ENCODE results near the gene CFD.
A peak's percentile ranks its signal among the peaks of the same experiment; 100 is the strongest.
"Not testable (repeated sequence)": the region's sequence is repeated elsewhere in the genome, so short reads cannot be mapped to it uniquely, and the experiment has no call there.

Gene CFD

DNA sequence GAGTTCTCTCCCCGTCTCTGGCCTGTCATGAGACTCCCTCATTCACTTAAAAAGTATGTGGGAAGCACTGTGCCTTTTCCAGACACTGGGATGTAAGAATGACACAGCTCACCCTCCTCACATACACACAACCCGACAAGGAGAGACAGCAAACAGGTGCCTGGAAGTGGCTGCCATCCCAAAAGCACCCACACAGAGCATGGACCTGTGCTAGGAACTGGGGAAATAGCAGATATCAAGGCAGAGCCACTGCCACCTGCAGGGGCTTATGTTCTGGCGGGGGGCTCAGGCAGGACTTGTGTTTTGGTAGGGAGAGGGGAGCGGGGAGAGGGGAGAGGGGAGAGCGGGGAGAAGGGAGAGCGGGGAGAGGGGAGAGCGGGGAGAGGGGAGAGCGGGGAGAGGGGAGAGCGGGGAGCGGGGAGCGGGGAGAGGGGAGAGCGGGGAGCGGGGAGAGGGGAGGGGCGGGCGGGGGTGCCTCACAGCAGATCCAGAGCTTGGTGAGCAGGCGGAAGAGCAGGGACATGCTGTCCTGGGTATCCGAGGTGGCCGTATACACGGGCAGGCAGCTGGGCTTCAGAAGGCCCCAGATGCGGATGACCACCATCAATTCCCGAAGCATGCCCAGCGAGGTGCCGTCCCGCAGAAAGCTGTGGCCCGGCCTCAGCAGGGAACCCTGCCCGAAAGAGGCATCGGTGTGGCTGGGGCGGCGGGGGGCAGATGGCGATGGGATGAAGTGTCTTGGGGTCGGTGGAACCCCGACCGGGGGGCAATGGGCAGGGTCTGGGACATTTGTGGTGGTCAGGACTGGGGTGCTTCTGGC lies 12.2 kb downstream of the CFD start:
- DNase-seq (ENCODE audit: low spot score), result no peak

DNA sequence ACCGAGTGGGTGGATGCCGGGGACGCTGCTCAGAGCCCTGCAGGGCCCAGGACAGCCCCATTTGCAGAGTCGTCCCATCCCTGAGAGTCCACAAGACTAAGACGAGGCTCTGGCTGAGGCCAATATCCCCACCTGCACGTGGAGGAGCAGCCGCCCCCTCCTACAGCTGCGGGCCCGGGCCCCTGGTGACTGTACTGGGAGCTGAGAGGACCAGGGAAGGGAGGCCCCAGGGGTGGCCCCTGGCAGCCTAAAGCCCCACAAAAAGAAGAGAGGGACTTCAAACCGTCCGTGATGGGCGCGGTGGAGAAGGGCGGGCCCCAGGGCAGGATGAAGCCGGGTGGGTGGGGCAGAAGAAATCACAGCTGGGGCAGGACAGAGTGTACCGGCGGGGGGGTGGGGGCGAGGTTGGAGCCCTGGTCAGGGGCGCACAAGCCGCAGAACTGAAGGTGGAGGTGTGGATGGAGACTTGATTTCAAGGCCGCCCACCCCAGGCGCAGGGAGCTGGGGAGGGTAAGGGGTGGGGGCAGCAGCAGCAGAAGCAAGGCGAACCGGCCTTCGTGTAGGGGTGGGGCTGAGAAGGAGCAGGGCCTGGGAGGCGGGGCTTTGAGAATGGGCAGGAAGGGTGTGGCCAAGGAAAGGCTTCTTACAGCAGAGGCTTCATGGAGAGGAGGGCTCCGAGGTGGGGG lies 12.9 kb downstream of the CFD start:
- peak; percentile 84 for DNase-seq (ENCODE audit: low spot score)

DNA sequence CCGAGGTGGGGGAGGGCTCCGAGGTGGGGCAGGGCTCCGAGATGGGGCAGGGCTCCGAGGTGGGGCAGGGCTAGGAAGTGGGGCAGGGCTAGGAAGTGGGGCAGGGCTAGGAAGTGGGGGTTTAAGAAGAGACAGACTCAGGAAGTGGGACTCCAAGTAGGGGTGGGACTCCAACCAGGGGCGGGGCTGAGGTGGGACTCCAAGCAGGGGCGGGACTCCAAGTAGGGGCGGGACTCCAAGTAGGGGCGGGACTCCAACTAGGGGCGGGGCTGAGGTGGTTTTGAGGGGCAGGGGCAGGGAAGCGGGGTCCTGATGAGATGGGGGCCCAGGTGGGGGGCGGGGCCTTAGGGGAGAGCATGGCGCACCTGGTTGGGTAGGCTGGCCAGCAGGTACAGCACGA lies 13.6 kb downstream of the CFD start:
- peak; percentile 88 for DNase-seq (ENCODE audit: low spot score)

DNA sequence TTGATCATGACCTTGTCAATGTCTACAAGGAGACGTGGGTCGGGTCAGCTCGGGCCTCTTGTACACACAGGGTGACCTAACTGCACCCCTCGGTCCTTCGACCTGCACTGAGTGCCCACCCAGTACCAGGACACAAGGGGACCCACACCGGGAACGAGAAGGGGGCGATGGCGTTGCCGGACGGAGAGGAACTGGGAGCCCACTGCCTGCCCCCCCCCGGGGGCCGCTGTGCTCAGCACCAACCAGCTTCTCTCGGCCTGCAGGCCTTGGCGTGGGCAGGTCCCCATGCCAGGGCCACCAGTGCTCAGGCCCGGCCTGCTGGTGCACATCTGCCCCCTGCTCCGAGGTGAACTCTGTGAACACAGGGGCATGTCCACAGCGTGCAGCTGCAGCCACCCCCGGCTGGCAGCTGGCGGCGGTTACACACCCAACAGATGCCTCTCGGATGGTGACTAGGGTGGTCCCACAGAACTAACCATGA lies 14.1 kb downstream of the CFD start:
- DNase-seq (ENCODE audit: low spot score), result no peak

DNA sequence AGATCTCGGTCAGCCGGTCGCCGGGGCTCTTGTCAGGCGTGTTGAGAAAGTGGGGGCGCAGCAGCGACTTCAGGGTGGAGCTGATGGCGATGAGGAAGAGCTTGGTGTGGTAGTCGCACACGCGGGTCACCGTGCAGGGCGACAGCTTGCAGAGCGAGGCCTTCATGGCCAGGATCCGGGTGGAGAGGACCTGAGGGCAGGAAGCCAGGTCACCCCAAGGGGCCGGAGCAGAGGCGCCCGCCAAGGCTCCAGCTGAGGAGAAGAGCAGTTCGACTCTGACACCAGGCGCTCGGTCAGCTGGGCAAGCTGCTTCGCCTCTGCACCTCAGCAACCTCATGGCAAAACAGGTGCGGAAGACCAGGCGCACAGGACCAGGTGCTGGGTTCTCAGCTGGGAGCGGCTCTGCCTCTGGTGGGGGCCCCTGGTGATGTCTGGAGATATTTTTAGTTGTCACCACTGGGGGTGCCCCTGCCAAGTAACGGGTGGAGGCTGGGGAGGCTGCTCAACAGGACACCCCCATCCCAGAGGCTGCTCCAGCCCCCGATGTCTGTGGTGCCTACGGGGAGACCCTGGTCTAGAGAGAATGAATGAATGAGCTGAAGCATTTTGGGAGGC lies 15.9 kb downstream of the CFD start:
- no peak for DNase-seq (ENCODE audit: low spot score)

DNA sequence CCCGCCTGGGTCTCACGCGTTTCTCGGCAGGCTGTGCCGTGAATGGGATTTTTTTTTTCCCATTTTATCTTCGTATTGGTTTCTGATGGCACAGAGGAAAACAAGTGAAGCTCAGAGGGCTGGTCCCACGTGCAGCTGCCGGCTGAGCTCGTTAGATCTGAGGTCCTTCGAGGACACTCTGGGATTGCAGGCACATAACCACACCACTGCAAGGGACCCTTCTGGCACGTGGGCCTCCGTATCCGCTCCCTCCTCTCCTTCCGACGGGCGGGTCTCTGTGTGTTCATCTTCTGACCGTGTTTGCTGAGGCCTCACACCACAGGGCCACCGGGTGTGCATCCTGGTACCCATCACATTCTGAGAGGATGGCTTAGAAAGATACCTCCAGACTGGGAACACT lies 16.6 kb downstream of the CFD start:
- no peak for DNase-seq (ENCODE audit: low spot score)

DNA sequence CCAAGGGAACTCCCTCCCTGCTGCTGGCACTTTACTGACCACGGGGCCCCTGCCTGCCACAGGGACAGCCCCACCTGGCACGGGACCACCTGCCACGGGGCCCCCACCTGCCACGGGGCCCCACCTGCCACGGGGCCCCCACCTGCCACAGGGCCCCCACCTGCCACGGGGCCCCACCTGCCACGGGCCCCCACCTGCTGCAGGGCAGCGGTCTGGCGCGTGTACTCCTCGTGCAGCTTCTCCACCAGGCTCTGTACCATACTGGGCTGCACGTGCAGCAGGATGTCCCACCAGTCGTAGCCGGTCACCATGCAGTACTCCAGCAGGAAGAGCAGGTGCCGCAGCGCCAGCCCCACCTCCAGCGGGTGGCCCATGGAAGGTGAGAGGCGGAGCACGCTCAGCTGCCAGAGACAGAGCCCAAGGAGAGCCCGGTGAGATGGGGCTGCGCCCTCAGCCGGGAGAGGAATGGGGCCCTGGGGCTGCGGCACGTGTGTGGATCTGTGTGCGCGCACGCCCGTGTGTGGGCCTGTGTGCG lies 17.4 kb downstream of the CFD start:
- DNase-seq (ENCODE audit: low spot score), result no peak

DNA sequence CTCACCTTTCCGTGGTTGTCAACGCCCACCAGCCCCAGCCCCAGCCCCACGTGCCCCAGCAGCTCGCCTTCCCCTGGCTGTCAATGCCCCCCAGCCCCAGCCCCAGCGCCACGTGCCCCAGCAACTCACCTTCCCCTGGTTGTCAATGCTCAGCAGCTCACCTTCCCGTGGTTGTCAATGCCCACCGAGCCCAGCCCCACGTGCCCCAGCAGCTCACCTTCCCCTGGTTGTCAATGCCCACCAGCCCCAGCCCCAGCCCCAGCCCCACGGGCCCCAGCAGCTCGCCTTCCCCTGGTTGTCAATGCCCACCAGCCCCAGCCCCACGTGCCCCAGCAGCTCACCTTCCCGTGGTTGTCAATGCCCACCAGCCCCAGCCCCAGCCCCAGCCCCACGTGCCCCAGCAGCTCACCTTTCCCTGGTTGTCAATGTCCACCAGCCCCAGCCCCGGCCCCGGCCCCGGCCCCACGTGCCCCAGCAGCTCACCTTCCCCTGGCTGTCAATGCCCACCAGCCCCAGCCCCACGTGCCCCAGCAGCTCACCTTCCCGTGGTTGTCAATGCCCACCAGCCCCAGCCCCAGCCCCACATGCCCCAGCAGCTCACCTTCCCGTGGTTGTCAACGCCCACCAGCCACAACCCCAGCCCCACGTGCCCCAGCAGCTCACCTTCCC lies 18.7 kb downstream of the CFD start:
- not testable (repeated sequence) for DNase-seq (ENCODE audit: low spot score)

DNA sequence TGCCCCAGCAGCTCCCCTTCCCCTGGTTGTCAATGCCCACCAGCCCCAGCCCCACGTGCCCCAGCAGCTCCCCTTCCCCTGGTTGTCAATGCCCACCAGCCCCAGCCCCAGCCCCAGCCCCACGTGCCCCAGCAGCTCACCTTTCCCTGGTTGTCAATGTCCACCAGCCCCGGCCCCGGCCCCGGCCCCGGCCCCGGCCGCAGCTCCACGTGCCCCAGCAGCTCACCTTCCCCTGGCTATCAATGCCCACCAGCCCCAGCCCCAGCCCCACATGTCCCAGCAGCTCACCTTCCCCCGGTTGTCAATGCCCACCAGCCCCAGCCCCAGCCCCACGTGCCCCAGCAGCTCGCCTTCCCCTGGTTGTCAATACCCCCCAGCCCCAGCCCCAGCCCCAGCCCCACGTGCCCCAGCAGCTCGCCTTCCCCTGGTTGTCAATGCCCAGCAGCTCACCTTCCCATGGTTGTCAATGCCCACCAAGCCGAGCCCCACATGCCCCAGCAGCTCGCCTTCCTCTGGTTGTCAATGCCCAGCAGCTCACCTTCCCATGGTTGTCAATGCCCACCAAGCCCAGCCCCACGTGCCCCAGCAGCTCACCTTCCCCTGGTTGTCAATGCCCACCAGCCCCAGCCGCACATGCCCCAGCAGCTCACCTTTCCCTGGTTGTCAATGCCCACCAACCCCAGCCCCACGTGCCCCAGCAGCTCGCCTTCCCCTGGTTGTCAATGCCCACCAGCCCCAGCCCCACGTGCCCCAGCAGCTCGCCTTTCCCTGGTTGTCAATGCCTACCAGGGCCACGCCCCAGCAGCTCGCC lies 19.5 kb downstream of the CFD start:
- DNase-seq (ENCODE audit: low spot score), result not testable (repeated sequence)

DNA sequence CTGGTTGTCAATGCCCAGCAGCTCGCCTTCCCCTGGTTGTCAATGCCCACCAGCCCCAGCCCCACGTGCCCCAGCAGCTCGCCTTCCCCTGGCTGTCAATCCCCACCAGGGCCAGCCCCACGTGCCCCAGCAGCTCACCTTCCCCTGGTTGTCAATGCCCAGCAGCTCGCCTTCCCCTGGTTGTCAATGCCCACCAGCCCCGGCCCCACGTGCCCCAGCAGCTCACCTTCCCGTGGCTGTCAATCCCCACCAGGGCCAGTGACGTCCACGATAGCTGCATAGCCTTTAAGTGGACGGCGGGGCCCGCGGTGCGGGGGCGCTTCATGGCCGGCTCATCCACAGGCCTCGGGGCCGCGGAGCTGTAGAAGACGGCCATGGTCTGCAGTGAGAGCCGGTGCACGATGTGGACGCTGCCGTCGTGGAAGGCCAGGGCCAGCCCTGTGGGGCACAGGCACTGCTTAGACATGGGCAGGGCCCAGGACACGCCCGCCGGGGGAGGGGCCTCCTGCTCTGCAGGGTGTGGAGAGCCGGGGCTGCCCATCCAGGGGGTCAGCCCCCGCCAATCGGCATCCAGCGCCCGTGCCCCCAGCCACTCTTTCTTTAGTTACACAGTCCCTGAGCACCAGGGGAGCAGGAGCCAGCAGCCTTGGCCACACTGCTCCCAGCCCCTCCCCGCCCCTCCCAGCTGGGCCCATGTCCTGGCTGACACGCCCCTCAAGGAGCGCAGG lies 20.4 kb downstream of the CFD start:
- DNase-seq (ENCODE audit: low spot score), result no peak

DNA sequence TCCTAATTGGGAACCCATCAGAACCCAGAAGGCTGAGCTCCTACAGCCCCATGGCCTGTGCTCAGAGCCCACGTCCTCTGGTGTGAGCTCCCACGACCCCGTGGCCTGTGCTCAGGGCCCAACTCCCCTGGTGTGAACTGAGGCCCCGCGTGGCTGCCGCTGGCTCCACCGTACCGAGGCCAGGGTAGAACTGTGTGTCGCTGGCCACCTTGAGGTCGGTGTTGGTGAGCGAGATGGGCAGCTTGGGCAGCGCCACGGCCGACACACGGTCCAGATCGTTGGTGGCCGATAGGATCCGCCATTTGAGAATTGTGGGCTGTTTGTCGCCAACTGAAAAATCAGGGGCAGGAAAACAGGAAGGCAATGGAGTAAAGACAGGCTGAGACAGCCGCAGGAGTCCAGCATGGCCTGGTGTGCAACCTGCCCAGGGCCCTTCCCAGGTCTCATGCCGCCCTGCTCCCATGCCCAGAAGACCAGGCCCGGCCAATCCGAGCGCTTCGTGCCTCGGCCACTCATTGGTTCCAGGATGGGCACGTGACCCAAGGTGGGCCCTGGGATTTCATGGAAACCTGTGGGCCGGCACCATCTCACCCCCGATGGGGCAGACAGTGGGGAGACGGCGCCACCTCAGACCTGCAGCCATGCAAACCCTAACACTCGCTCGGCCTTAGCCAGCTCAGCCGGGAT lies 22.1 kb downstream of the CFD start:
- no peak for DNase-seq (ENCODE audit: low spot score)

DNA sequence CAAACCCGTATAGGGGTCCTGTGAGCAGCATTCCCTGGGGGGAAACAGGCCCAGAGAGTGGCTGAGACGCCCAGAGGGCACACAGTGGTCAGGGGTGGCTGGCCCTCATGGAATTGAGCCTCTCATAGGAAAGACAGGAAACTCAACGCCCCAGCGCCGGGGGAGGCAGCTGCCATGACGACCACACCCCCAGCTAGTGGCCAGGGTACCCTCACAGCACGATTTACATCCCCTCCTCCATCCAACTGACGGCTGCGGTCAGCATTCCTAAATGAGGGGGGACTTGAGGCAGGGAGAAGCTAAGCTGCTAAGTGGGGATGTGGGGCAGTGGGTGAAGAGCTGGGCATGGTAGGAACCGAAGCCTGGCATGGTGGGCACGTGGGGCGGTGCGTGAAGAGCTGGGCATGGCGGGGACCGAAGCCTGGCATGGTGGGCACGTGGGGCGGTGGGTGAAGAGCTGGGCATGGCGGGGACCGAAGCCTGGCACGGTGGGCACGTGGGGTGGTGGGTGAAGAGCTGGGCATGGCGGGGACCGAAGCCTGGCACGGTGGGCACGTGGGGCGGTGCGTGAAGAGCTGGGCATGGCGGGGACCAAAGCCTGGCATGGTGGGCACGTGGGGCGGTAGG lies 23.5 kb downstream of the CFD start:
- no peak for DNase-seq (ENCODE audit: low spot score)

DNA sequence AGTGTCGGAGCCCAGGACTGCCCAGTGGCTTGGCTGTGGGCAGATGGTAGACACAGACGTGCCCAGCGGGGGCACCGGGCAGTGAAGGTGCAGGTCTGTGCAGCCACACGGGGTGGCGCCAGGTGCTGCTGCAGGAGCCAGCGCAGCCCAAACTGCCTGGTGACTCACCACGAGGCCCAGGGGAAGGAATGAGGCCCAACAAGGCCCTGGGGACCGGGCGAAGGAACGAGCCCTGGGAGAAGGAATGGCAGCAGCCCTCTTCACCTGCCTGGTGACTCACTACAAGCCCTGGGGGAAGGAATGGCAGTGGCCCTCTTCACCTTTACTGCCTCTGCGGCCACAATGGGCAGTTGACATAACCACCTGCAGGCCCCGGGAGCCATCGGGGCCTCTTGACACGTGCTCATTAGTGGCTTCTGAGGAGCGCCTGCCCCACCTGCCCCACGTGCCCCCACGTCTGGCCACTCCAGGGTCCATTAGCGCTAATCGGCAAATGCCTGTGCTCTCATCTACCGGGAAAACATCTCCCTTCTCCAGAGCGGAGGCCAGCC lies 24.3 kb downstream of the CFD start:
- no peak for DNase-seq (ENCODE audit: low spot score)

DNA sequence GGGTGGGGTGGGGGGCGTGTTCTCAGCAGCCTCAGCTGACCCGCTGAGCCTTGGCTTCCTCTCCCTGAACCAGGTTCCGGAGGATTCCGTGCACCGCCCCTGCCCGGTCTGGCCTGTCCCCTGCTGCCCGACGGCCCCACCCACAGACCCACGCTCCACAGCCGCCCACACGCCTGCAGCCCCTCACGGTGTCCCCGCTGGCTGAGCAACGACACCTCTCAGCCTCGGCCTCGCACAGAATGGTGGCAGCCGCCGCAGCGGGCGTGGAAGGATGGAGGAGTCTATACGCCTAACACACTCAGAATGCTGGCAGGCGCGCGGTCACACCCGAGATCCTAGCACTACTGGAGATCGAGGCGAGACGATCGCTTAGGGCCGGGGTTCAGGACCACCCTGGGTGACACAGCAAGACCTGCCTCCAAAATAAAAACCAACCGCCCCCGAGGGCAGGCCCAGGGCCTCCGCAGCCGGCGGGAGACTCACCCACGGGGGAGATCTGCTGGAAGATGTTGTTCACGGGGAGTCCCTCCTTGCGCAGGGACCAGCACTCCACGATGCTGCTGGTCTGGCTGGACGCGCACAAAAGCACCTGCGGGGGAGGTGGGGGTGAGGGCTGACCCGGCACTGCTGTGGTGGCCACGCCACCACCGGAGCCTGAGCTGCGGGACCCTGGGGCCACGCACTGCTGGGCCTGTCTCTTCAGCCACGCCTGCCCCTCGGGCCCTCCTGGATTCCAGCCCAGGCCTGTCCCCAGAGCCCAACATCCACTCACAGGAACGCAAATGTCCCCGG lies 25.2 kb downstream of the CFD start:
- DNase-seq (ENCODE audit: low spot score), result no peak

DNA sequence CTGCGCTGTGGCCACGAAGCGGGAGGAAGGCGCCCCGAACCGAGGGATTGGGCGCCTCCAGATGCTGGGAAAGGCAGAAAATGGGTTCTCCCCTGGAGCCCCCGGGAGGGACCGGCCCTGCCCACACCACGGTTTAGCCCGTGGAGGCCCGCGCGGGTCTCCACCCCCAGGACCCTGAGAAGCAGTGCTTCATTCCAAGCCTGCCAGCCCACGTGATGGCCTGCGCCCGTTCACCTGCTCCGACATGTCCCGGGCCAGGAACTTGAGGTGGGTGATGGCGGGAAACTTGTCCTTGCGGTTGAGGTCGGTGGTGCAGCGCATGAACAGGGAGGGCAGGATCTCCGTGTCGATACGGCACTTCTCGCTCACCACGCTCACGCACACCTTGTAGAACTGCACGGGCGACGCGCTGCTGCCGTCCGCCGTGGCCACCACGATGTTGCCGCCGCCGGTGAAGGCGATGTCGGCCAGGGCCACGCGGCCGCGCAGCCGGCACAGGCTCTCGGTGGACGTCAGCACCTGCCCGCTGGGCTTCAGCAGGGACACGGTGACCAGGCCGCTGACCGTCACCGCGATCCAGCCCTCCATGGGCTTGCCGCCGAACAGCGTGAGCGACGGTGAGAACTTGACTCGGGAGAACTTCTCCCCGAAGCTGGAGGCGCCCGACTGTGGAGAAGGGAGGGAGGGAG lies 26.2 kb downstream of the CFD start:
- DNase-seq (ENCODE audit: low spot score), result no peak

DNA sequence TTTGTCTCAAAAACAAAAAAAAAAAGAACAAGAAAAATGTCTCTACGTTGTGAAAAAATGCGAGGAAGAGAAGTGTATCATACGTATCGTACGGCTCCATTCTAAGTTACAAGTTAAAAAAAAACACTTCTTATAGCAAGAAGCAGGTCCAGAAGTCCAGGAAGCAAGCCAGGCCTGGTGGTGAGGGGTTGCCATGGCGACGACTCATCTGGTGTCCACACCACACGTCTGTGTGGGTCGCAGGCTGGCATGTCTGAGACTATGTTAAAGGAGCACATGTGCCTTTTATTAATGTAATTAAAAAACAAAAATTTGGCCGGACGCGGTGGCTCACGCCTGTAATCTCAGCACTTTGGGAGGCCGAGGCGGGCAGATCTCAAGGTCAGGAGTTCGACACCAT lies 27.6 kb downstream of the CFD start:
- DNase-seq (ENCODE audit: low spot score), result no peak

DNA sequence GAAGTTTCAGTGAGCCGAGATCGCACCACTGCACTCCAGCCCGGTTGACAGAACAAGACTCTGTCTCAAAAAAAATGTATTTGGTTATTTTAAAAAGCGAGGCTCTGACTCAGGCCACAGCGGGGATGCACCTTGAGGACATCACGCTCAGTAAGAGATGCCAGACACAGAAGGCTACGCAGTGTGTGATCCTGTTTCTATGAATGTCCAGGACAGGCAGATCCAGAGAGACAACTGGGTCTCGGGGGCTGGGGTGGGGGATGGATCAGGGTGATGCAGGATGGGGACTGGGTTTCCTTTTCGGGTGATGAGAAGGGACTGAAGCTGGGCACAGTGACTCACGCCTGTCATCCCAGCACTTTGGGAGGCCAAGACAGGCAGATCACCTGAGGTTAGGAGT lies 28.1 kb downstream of the CFD start:
- no peak for DNase-seq (ENCODE audit: low spot score)
